CD4-positive, alpha-beta T cell treated with Interferon alpha-2 for 1 hour (primary cell): Measurements from ENCODE around the gene TEX30.
"Not testable (repeated sequence)": the region's sequence is repeated elsewhere in the genome, so short reads cannot be mapped to it uniquely, and the experiment has no call there.

Experiments used
- DNase-seq, 2 donors: peaks; one replicate each; pipeline ENCODE4 v3.0.0-alpha.2; 2020 to 2022

TEX30 gene

GRCh38 chr13:102773441-102774213, at the start of gene TEX30:
TEX30 (minus strand) TSS chr13:102773786; CDS start chr13:102770026, 3,760 bp downstream.
- DNase-seq = peak; percentile 87 to 91

- DNase-seq = no peak
Measured at GRCh38 chr13:102817907-102818306, 44.3 kb upstream of the TEX30 start.

- DNase-seq = no peak
Measured at GRCh38 chr13:102817241-102817640, 43.7 kb upstream of the TEX30 start.

- no peak for DNase-seq
Measured at GRCh38 chr13:102816708-102817107, 43.1 kb upstream of the TEX30 start.

- no peak for DNase-seq
Measured at GRCh38 chr13:102815788-102816187, 42.2 kb upstream of the TEX30 start.

GRCh38 chr13:102814793-102815192, 41.2 kb upstream of the TEX30 start:
- DNase-seq = no peak

- no peak for DNase-seq
Measured at GRCh38 chr13:102814025-102814607, 40.5 kb upstream of the TEX30 start.

GRCh38 chr13:102812611-102813287, 39.2 kb upstream of the TEX30 start:
- DNase-seq = no peak

- no peak for DNase-seq
Measured at GRCh38 chr13:102807699-102808098, 34.1 kb upstream of the TEX30 start.

GRCh38 chr13:102805680-102806079, 32.1 kb upstream of the TEX30 start:
- no peak for DNase-seq

GRCh38 chr13:102800145-102801041, 26.8 kb upstream of the TEX30 start:
- DNase-seq = peak; percentile 79 to 87

GRCh38 chr13:102799426-102800144, 26.0 kb upstream of the TEX30 start:
- no peak for DNase-seq

GRCh38 chr13:102798581-102799425, 25.2 kb upstream of the TEX30 start, which contains the start of the genes BIVM and POGLUT2:
BIVM (plus strand) TSS chr13:102799119; CDS start chr13:102807268, 8,149 bp downstream.
POGLUT2 (minus strand) TSS chr13:102798976; CDS start chr13:102798670, 306 bp downstream.
- DNase-seq = peak; percentile 67 to 79

- no peak for DNase-seq
Measured at GRCh38 chr13:102793611-102794355, 20.2 kb upstream of the TEX30 start.

GRCh38 chr13:102792396-102792795, 18.8 kb upstream of the TEX30 start:
- no peak for DNase-seq

GRCh38 chr13:102788683-102789082, 15.1 kb upstream of the TEX30 start:
- no peak for DNase-seq

- no peak for DNase-seq
Measured at GRCh38 chr13:102784483-102784882, 10.9 kb upstream of the TEX30 start.

GRCh38 chr13:102781591-102781990, 8.0 kb upstream of the TEX30 start:
- no peak for DNase-seq

- not testable (repeated sequence) for DNase-seq
Measured at GRCh38 chr13:102780656-102781055, 7.1 kb upstream of the TEX30 start.
